ENCODE data around the gene ETNK2.

GRCh38 chr1:204139088-204139487 lies 12.8 kb downstream of the ETNK2 start:
- TF ChIP-seq POLR2A (IDR thresholded peaks at IDR 0.05) (no peak), CTCF (IDR thresholded peaks at IDR 0.05) (no peak)

Data from Peyer's patch (tissue), 4 donors.